Spleen (tissue), 11 donors: ENCODE measurements around the gene NOVA1. TPM values are rescaled to one million over a fixed set of nuclear protein-coding genes. Genes with fewer than 3 reads are reported as not detected.

Experiments
- DNase-seq: peaks from one replicate; pipeline ENCODE4 v3.0.0-alpha.2; 2020
- H3K27ac ChIP-seq, 8 donors: fragments of 200-600 bp; sonication (generic) in 7 of 8; 1 replicate in 4 of 8; 2 replicates in 4 of 8; pipeline versions ENCODE4 v1.5.0 to v1.8.0; 2016 to 2021; ENCODE audit warnings: inconsistent platforms in 4 of 8, mild to moderate bottlenecking in 4 of 8, moderate library complexity in 1 of 8
- H3K27me3 ChIP-seq, 7 donors: fragments of 200-600 bp; sonication (generic) in 6 of 7; replicated peaks in 1 of 7; 1 replicate in 4 of 7; 2 replicates in 3 of 7; pipeline versions ENCODE4 v1.5.0 to v1.8.0; 2016 to 2021; ENCODE audit warnings: inconsistent platforms in 3 of 7, mild to moderate bottlenecking in 1 of 7
- H3K36me3 ChIP-seq, 6 donors: fragments of 200-600 bp; sonication (generic) in 5 of 6; 1 replicate in 4 of 6; 2 replicates in 2 of 6; pipeline versions ENCODE4 v1.5.0 to v1.8.0; 2016 to 2021; ENCODE audit warnings: inconsistent platforms in 2 of 6
- H3K4me1 ChIP-seq, 6 donors: fragments of 200-600 bp; sonication (generic) in 5 of 6; 1 replicate in 3 of 6; 2 replicates in 3 of 6; pipeline versions ENCODE4 v1.5.0 to v1.8.0; 2016 to 2021; ENCODE audit warnings: inconsistent platforms in 3 of 6
- H3K4me3 ChIP-seq, 8 donors: fragments of 200-600 bp; sonication (generic) in 7 of 8; 1 replicate in 4 of 8; 2 replicates in 4 of 8; pipeline versions ENCODE4 v1.5.0 to v1.8.0; 2016 to 2021; ENCODE audit warnings: inconsistent platforms in 4 of 8, mild to moderate bottlenecking in 4 of 8, moderate library complexity in 2 of 8
- H3K9me3 ChIP-seq, 8 donors: fragments of 200-600 bp; sonication (generic) in 7 of 8; 1 replicate in 4 of 8; 2 replicates in 4 of 8; pipeline versions ENCODE4 v1.5.0 to v1.8.0; 2016 to 2021; ENCODE audit warnings: inconsistent platforms in 4 of 8
- CTCF ChIP-seq, 11 experiments: fragments of 200-600 bp in 7 of 11; fragments of 450-650 bp in 4 of 11; sonication (generic) in 4 of 11; IDR thresholded peaks in 8 of 11; conservative IDR thresholded peaks in 3 of 11; 1 replicate in 7 of 11; 2 replicates in 4 of 11; pipeline versions ENCODE4 v1.4.0 to v1.8.0; 2016 to 2021; ENCODE audit warnings: antibody characterized with exemption in 11 of 11, inconsistent platforms in 4 of 11, mild to moderate bottlenecking in 1 of 11
- POLR2A ChIP-seq, 3 donors: fragments of 450-650 bp; IDR thresholded peaks; one replicate each; pipeline ENCODE4 v1.5.1; 2017; ENCODE audit warnings: antibody characterized with exemption in 3 of 3, mild to moderate bottlenecking in 1 of 3
- POLR2AphosphoS5 ChIP-seq, 3 donors: sonication (generic); formaldehyde crosslinking; IDR thresholded peaks; one replicate each; pipeline ENCODE4 v1.5.1; 2017; ENCODE audit warnings: antibody characterized with exemption in 3 of 3
- WGBS, 5 donors: extraction: QIAGEN DNeasy Blood & Tissue Kit in 3 of 5; methylation state at CpG; one replicate each; pipeline versions ENCODE4 v1.1.5 to v1.1.7; 2013 to 2018; 5-methylcytosine and 5-hydroxymethylcytosine counted together
- intact Hi-C: fragments of 100-400 bp; cut with DNase I; formaldehyde crosslinking; loops from one replicate; pipeline ENCODE4 v1.15.0; 2023; ENCODE audit warnings: low total_unique reads
- polyA plus RNA-seq, 3 donors: library from polyadenylated mRNA; stranded (reverse); fragments of 200-250 nt; gene quantifications; one replicate each; pipeline ENCODE4 v1.2.1, GENCODE V29; 2013
- total RNA-seq, 7 donors: library from RNA; depleted of rRNA in 3 of 7; stranded (reverse); fragments of >200 nt in 3 of 7; fragmentation: NEBNext Ultra II Directional in 4 of 7; extraction: Animal tissue kit (Norgen Biotek cat#: 25700) in 4 of 7; gene quantifications; one replicate each; pipeline versions ENCODE4 v1.1.0 to v1.2.1, GENCODE V29; 2016 to 2021
- donor health status: healthy with polysubstance abuse.
- donor health status: DM: no; HTN: no; CAD: no; lungs with moderate emphysema.
- donor health status: DM: no; HTN: no; CAD: no.
- donor health status: Bipolar disorder and iron deficiency.
- donor health status: healthy.
- donor health status: DM: no; HTN: no; CAD: no.
- donor health status: DM: yes; HTN: yes; CAD: no.

Gene NOVA1
- total and polyA plus RNA-seq, 10 donors, result 0.59 to 4.0 (median 2.4) TPM

- TF ChIP-seq POLR2AphosphoS5 (IDR thresholded peaks at IDR 0.05) (no peak), POLR2A (IDR thresholded peaks at IDR 0.05) (no peak), CTCF (IDR thresholded peaks at IDR 0.05 in 8 of 11, conservative IDR thresholded peaks at IDR 0.05 in 3 of 11) (no peak)
- peaks cover 0 to 5% (median 0%) of the 10 kb centered on the region in 8 donors for H3K9me3 ChIP-seq
- no peaks in the 10 kb centered on the region for H3K36me3 ChIP-seq
- no peaks in the 10 kb centered on the region for H3K4me1 ChIP-seq
- H3K27ac ChIP-seq, result no peak overlapping the region
- intact Hi-C loops, result no loop called here
- no peak overlapping the region for H3K4me3 ChIP-seq
- H3K27me3 ChIP-seq, result no peaks in the 10 kb centered on the region
- 79 to 93% (median 89%) methylated on average over 2 of the region's 2 CpGs for WGBS, 5 donors
- DNase-seq, result no peak
Observed at GRCh38 chr14:26402126-26402525, 195.7 kb downstream of the NOVA1 start.

GRCh38 chr14:26401179-26401968 is 196.5 kb downstream of the NOVA1 start:
- Histone ChIP-seq H3K4me1 (no peaks in the 10 kb centered on the region), H3K27ac (no peak overlapping the region), H3K4me3 (no peak overlapping the region), H3K27me3 (no peaks in the 10 kb centered on the region), H3K9me3 (peaks cover 0 to 5% (median 0%) of the 10 kb centered on the region in 8 donors), H3K36me3 (no peaks in the 10 kb centered on the region)
- no peak for DNase-seq
- WGBS, 5 donors, result 29 to 34% (median 32%) methylated on average over 11 of the region's 11 CpGs
- intact Hi-C loops, result no loop called here
- TF ChIP-seq POLR2AphosphoS5 (IDR thresholded peaks at IDR 0.05) (no peak), POLR2A (IDR thresholded peaks at IDR 0.05) (no peak), CTCF (IDR thresholded peaks at IDR 0.05 in 8 of 11, conservative IDR thresholded peaks at IDR 0.05 in 3 of 11) (no peak)

DNA sequence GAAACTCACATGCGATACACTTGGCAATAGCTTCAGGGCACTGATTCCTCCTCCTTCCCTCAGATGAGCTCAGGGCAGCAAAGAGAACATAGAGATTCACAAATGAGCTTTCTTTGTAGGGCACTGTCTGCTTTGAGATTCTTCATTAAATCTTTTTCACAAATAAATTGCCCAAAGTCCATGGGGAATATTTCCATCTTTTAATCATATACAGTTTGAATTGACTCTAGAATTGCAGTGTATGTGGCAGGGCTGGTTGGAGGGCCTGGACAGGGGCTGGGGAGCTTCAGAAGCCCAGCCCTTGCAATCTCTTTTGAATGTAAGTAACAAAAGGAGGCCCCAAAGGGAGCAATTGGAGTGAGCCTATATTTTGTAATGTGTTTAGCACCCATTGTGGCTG is 197.5 kb downstream of the NOVA1 start:
- H3K9me3 ChIP-seq, result peaks cover 0 to 5% (median 0%) of the 10 kb centered on the region in 8 donors
- no peak for DNase-seq
- no peak overlapping the region for H3K27ac ChIP-seq
- intact Hi-C loops, result no loop called here
- TF ChIP-seq POLR2A (IDR thresholded peaks at IDR 0.05), result no peak
- no peak for TF ChIP-seq POLR2AphosphoS5 (IDR thresholded peaks at IDR 0.05)
- TF ChIP-seq CTCF (IDR thresholded peaks at IDR 0.05 in 8 of 11, conservative IDR thresholded peaks at IDR 0.05 in 3 of 11), result no peak
- 89 to 100% (median 94%) methylated on average over 1 of the region's 1 CpG for WGBS, 5 donors
- no peak overlapping the region for H3K4me3 ChIP-seq
- no peaks in the 10 kb centered on the region for H3K4me1 ChIP-seq
- no peaks in the 10 kb centered on the region for H3K36me3 ChIP-seq
- H3K27me3 ChIP-seq, result no peaks in the 10 kb centered on the region

GRCh38 chr14:26398616-26399015 is 199.2 kb downstream of the NOVA1 start:
- H3K27me3 ChIP-seq, result no peaks in the 10 kb centered on the region
- peaks cover 0 to 5% (median 0%) of the 10 kb centered on the region in 8 donors for H3K9me3 ChIP-seq
- H3K27ac ChIP-seq, result no peak overlapping the region
- no peaks in the 10 kb centered on the region for H3K36me3 ChIP-seq
- no peak overlapping the region for H3K4me3 ChIP-seq
- H3K4me1 ChIP-seq, result no peaks in the 10 kb centered on the region
- TF ChIP-seq POLR2A (IDR thresholded peaks at IDR 0.05) (no peak), CTCF (IDR thresholded peaks at IDR 0.05 in 8 of 11, conservative IDR thresholded peaks at IDR 0.05 in 3 of 11) (no peak)
- DNase-seq, result no peak
- intact Hi-C loops, result no loop called here
